Occipital lobe (tissue), 2 donors: ENCODE measurements around the gene JARID2. TPM values are rescaled to one million over a fixed set of nuclear protein-coding genes. Genes with fewer than 3 reads are reported as not detected.

Experiments
- DNase-seq: peaks from one replicate; lab custom pipeline; 2025; lab: John Stamatoyannopoulos, UW
- total RNA-seq: library from RNA; depleted of rRNA; stranded (reverse); fragments of >200 nt; gene quantifications from one replicate; pipeline ENCODE4 v1.2.3, GENCODE V29; 2014

Gene JARID2
- total RNA-seq, 1 donor from 2014 or later: 18.6 TPM

DNA sequence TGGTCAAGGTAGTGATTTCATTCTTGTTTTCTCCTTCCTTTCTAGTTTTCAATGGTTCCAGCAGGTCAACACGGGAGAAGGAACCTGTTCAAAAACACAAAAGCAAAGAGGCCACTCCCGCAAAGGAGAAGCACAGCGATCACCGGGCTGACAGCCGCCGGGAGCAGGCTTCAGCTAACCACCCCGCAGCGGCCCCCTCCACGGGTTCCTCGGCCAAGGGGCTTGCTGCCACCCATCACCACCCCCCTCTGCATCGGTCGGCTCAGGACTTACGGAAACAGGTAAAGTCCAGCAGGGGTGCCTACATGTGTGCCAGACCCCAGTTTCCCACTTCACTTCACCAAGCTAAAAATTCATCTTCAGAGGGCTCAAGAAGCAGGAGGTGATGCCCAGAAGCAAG, 241.4 kb downstream of the JARID2 start:
- no peak for DNase-seq

- no peak for DNase-seq
These were observed 243.5 kb downstream of the JARID2 start for GRCh38 chr6:15489261-15489962.

DNA sequence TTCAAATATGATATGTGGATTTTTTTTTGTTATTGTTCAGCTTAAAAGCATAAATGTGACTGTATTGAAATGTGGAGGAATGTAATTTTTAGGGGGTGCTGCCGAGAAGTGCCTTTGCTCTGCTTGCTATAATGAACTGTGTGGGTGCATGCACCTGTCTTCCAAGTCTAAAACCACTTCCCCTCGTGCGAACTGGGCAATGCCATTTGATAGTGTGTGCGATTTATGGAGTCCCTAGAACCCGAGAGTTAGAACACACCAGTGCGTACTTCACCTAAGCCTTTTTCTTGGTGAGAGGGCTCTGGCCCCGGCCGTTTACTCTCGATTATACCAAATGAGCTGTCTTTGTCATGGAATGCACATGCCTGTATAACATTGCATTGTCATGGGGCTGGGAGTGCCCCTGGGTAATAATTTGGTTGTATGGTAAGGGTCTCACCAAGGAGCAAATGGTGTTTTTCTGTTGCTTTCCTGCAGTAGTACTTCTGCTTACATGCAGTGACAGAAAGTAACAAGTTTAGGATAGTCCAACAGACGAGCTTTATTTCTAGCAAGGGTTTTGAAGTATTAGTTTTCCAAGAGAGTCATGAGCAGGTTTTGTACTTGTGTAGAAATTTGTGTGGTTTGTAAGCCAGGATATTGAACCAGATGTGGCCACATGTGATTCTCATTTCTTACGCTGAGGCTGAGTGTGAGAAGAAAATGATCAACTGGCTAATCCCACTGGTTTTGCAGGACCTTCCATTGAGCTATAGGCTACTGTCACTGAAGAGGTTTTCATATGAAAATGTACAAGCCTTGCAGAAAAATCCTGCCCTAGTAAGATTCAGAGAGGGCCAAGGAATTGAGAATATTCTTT, 244.6 kb downstream of the JARID2 start:
- no peak for DNase-seq

- DNase-seq: peak; percentile 78
These were observed 245.6 kb downstream of the JARID2 start for GRCh38 chr6:15491255-15491985.

- DNase-seq: no peak
These were observed 246.1 kb downstream of the JARID2 start for GRCh38 chr6:15491986-15492269.

DNA sequence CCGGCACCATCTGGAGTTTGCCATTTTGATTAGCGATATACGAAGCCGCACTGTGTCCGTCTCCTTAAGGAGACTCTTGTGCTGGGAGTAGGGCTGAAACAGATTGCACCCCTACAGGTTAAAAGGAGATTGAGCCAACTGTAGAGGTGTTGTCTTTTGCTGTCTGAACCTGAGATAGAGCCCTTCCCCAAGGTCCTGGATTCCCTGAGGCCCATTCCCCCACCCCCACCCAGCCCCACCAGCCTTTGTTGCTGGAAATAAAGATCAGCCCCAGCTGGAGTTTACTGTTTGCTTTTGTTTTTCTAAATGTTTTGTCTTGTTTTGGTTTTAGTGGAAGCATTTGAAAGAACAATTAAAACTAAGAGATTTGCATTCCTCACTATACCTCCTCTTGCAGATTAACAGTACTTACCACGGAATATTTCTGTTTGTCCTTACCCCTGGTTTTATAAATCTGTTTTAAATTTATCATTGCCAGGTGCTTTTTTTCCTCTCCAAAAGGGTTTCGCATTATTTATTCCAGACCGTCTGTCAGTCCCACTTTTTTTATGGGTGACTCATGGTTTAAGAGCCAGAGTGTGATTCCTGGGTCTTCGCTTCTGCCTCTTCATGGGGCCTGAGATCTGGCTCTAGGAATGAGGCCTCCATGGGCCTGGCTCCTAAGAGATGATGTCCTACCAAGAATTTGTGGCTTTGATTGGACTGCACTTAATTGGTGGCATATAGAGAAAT, 247.7 kb downstream of the JARID2 start:
- no peak for DNase-seq

DNA sequence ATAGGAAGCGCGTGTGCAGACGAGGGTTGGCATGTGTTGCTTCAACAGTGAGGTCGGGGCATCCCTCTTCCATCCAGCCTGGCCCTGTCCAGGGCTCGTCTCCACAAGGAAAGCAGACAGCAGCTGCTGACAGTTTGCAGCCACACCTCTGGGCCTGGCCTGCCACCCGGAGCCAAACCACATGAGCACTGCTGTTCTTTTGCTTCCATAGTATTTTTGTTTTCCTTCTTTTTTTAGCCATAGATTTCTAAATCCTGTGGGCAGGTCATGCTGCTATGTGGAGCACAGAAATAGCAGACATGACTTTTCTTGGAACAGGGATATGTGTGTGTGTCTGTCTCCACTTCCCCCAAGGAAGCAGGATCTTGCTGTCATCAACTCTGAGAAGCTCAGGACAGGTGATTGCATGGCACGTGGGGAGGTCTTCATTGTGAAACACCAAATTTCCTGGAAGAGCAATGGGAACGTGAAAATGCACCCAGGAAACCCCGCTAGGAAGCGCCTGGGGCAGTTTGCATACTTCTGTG, 249.6 kb downstream of the JARID2 start:
- DNase-seq: no peak

DNA sequence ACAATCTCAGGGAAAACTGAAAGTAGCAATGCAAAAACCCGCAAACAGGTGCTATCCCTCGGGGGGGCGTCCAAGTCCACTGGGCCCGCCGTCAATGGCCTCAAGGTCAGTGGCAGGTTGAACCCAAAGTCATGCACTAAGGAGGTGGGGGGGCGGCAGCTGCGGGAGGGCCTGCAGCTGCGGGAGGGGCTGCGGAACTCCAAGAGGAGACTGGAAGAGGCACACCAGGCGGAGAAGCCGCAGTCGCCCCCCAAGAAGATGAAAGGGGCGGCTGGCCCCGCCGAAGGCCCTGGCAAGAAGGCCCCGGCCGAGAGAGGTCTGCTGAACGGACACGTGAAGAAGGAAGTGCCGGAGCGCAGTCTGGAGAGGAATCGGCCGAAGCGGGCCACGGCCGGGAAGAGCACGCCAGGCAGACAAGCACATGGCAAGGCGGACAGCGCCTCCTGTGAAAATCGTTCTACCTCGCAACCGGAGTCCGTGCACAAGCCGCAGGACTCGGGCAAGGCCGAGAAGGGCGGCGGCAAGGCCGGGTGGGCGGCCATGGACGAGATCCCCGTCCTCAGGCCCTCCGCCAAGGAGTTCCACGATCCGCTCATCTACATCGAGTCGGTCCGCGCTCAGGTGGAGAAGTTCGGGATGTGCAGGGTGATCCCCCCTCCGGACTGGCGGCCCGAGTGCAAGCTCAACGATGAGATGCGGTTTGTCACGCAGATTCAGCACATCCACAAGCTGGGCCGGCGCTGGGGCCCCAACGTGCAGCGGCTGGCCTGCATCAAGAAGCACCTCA, 250.7 kb downstream of the JARID2 start:
- DNase-seq: no peak

DNA sequence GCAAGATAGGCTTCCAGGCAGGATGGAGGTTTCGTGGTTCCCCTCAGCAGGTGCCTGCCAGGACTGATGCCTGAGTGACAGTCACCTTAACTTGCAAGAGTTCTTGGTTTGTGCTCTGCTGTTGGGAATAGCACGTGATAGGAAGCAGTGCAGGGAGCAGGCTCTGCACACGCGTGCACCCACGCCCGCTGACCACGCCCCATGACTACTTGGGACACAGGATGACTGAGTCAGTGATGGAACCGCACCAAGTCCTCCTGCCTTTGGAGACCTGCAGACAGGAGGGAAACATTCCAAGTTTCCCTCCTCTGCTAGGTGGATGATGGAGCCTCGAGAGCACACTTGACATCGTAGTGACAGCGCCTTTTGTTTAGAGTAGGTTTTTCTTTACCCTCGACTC, 252.8 kb downstream of the JARID2 start:
- DNase-seq: no peak

GRCh38 chr6:15499125-15499524, 253.3 kb downstream of the JARID2 start:
- no peak for DNase-seq

GRCh38 chr6:15499591-15499990, 253.7 kb downstream of the JARID2 start:
- no peak for DNase-seq

DNA sequence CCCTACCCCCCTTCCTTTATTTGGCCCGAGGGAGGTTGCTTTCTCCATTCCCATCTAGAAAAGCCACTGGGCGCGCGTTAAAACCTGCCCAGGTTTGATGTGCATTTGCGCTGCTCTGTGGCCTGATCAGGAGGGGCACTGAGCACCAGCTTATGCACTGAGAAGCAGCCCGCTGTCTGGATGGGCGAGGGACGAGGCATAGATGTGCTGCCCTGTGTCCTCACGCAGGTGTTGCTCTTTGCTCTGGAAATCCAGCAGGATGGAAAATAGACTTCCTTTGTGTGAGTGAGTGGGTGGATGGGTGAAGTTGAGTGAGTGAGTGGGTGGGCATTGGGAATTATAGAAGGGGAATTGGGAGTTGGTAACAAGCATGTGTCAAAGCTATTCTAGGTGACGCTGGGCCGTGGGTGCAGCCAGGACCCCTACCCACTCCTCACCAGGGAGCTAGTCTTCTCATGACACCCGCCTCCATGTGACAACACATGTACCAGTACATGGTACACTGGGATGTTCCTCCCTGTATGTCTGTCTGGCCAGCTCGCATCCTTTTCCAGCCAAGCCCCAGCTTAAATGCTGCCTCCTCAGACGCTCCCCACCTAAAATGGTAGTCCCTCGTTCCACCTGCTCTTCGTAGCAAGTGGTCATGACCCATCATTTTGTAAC, 254.3 kb downstream of the JARID2 start:
- DNase-seq: no peak

- no peak for DNase-seq
These were observed 255.3 kb downstream of the JARID2 start for GRCh38 chr6:15500901-15501825.

GRCh38 chr6:15501826-15502445, 256.1 kb downstream of the JARID2 start:
- DNase-seq: no peak

DNA sequence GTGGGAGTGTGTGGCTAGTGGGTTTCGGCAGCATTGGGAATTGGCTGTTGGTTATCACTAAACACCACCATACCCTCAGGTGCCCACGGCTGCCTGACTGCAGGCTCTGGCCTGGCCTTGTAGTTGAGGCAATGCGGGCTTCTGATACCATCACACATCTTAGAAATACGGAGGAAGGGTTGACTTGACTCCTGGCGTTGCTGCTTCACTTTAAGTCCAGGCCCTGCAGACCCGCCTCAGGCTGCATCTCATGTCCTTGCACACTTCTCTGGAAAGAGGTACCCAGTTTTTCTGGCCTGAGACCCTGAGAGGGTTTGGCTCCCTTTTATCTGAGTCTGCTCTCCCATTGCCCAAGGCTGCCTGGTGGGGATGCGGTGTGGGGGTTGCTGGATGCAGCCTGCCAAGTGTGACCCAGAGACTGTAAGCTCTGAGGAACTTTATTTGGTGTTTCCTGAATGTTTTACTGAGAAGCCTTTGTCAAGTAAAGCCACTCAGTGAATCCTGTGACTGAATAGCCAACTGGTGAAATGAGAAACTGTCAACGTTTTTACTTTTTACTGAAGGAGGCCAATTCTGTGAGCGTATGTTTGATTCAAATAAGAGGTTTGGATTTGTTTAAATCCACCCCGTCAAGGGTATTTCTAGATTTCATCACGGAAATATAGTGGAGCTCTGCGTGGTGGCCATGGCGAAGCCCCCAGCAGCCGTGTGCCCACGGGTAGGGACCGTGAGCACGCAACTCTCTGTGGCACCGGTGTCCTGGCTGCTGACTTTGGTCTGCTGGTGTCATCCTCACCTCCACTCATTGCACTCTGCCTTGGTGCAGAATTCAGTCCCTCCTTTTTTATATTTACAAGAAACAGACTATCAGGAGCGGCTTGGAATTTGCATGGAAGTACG, 256.8 kb downstream of the JARID2 start:
- DNase-seq: no peak

GRCh38 chr6:15503346-15503680, 257.4 kb downstream of the JARID2 start:
- DNase-seq: no peak

GRCh38 chr6:15504040-15504495, 258.2 kb downstream of the JARID2 start:
- no peak for DNase-seq
